ENCODE results near the gene MAPRE3.

The MAPRE3 gene

DNA sequence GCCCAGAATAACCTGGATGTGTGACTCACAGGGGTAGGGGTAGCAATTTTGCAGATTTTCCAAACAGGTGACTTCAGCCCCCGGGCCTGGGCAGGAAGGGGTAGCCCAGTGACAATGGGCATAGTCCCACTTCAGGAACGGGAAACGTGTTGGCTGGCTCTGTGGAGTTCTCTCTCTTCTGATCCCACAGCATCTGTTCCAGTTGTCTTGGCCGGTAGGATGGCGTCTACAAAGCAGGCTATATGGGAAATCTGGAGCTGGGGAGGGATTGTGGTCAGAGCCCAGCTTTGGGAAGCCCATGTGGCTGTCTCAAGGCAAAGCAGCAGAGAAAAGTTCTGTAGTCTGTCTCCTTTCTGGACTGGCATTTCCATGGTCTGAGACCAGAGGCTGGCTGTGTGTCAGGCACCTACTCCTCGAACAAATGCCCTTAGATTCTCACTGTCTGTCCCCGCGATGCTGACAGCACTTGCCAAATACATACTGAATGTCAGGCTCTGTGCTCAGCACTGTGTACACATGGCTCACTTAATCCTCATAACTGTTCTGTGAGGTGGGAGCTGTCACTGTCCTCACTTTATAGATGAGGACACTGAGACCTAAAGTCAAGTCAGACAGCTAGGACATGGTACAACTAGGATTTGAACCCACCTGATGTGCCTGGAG is 44.5 kb downstream of the MAPRE3 start:
- no peak for DNase-seq (ENCODE audit: low read depth)

DNA sequence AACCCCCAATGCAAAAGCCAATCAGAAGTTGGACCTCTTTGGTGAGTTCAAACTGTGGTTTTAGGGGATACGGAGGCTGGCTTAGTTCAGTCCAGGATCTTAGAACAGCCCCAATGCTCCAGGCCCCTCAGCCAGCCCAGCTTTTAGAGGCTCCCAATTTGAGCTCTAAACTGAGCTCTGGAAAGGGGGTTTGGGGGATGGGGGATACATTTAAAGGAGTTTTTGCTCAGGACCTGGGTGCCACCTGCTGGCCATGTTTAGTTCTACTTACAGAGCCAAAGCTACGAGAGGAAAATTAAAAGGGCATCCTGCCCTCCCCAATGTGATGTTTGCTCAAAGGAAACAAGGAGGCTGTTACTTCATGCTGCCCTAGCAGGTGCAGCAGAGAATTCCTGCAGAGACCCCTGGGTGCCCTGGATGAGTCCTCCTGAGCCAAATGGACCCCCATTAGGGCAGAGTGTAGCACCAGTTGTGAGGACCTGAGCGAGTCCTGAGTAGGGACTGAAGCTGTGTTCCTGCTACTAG is 46.4 kb downstream of the MAPRE3 start:
- peak; percentile 79 for DNase-seq (ENCODE audit: low read depth)

DNA sequence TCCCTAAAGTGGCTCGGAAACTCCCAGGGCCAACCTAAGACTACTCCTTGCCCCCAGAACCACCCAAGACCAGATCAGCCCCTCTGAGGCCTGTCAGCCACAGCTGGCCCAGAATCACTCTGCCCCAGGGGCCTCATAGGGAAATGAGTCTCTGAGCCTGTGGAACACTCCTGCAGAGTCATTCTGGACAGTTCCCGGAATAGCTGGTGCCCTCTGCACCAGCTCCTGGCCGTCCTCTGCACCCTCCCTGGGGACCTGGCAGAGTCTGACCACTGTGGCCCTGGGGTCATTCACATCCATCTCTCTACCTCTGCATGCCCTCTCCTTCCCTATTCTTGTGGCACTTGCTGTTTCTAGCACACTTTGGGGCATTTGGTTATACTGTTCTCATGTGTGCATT is 47.7 kb downstream of the MAPRE3 start:
- no peak for DNase-seq (ENCODE audit: low read depth)

DNA sequence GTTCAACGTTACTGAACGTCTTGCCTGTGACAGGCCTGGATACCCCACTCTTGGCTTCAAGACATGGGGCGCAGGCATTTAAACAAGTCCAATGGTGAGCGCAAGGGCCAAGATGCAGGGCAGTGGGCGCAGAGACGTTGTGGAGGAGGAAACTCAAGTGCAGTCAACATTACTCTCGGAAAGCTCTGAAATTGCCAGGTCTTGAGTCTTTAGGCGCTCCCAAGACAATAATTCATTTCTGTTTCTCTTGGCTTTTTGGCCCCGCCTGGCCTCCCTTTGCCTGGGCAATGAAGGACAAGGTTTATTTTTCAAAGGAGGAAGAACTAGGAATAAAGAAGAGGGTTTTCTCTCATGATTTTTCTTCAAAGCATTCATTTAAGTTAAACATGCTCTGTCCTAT is 49.0 kb downstream of the MAPRE3 start:
- no peak for DNase-seq (ENCODE audit: low read depth)

DNA sequence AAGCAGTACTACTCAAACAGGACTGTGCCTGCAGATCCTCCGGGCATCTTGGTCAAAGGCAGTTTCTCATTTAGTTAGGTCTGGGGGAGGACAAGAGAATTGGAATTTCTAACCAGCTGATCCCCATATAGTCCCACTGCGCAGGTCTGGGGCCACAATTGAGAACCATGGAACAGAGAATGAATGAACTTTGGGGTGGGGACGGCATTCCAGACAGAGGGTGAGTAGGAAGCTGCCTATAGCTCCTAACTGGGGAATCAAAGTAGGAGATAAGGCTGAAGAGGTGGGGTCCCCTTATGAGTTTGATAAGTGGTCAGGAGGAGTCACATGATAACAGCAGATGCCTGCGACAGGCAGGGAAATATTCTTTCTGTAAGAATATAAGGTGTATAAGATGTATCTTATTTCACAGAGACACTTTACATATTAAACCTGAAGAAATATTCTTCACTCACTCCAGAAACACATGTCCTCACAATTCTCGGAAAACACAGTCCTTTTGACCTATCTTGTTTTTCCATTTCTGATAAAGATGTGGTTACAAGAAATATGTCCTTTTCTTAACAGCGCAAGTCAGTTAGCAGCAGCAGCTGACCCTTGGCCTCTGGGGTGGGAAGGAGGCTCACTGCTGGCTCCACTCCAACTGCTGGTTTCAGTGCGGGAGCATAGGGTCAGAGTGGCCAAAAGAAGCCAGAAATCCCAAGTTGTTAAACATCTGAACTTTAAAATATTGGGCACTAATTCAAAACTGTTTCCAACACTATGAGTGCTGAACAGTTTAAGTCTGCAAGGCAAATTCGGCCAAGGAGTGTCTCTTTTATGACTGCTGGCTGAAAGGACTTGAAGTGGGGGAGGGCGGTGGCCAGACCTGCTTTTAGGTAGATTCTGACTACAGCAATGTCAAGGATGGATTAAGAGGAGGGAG is 49.8 kb downstream of the MAPRE3 start:
- no peak for DNase-seq (ENCODE audit: low read depth)

DNA sequence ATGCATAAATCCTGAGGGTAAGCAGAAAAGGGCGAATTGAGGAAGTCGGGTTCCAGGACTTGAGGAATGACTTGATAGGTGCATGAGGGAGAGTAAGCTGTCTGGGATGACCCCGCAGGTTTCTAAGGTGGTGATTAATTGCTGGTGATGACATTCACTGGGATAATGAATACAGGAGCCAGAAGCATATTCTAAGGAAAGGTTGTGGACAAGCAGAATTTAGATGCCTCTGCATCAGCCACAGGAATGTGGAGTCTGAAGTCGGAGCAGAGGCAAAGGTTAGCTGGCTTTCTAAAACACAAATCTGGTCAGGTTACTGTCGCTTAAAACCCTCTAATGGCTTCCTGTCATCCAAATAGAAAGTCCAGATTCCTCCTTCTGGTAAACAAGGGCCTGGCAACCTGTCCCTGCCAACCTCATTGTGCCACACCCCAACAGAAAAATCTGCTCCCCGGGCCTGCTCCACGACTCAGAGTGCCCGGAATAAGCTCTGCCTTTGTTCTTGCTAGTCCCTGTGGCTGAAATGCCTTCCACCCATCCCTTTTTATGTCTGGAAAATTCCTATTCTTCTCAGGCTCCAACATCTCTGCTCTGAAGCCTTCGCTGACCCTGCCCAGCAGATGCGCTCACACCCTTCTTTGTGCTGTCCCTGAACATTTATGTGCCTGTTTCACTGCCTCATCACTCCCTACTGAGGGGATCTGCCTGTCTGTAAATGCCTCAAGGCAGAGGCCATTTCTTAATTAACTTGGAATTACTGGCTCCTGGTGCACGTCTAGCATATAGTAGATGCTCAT is 51.0 kb downstream of the MAPRE3 start:
- DNase-seq (ENCODE audit: low read depth): peak; percentile 30

DNA sequence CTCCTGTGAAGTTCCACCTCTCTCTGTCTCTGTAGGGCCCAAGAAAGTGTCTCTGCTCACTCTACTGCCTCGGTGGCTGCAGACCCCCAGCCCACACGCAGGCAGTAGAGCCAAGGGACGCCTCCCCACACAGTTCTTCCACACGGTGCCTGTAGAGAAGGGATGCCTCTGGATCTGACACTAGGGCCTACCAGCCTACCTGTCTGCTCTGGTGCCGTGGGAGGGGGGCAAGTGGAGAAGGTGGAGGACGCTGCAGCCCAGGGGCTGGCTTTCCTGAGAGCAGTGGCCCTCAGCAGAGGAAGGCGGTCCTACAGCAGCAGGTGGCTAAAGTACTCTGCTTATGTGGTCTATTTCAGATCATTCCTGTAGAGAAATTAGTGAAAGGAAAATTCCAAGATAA is 53.3 kb downstream of the MAPRE3 start:
- DNase-seq (ENCODE audit: low read depth): no peak

DNA sequence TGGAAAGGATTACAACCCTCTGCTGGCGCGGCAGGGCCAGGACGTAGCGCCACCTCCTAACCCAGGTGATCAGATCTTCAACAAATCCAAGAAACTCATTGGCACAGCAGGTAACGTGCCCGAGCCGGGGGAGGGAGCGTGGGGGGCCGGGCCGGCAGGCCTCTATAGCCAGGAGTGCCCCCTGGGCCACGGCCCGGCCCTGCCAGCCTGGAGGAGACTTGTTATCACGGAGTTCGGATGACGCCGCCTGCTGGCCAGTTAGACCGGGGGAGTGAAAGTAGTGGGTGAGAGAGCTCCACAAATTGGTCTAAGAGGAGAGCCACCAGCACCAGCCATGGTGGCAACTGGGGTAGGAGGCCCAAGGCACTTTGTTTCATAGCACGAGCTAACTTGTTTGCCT is 53.8 kb downstream of the MAPRE3 start:
- no peak for DNase-seq (ENCODE audit: low read depth)

DNA sequence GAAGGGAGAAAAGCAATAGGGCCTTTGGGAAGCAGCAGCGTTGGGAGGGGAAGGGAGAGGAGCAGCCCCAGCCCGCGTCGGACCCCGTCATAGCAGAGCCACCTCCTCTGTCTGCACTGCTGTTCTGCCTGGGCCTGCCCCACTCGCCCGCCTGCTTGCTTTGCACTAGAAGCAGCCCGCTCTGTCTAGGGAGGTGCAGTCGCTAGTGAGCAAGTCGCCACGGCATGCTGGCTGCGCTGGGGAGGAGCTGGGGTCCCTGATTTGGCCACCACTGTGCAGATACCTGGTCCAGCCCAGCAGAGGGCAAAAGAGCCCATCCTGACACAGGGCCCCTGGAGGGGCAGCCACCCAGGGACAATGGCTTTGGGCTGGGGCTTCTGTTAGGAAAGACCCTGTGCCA is 54.4 kb downstream of the MAPRE3 start:
- no peak for DNase-seq (ENCODE audit: low read depth)

DNA sequence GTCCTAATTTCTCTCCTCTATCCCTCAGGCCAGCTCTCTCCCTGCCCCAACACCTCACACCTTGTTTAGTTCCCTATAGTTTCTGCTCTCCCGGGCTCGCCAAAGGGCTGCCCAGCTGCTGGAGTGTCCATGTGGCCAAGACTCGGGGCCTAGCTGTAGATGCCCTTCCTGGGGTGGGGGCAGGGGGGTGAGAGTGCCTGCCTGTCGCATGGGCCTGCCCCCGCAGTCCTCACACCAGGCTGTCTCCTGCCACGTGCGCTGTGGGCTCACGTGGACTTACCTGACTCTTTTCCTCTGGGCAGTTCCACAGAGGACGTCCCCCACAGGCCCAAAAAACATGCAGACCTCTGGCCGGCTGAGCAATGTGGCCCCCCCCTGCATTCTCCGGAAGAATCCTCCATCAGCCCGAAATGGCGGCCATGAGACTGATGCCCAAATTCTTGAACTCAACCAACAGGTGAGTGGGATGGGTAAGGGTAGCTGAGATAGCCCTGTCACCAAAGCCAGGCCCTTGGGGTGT is 54.9 kb downstream of the MAPRE3 start:
- no peak for DNase-seq (ENCODE audit: low read depth)

DNA sequence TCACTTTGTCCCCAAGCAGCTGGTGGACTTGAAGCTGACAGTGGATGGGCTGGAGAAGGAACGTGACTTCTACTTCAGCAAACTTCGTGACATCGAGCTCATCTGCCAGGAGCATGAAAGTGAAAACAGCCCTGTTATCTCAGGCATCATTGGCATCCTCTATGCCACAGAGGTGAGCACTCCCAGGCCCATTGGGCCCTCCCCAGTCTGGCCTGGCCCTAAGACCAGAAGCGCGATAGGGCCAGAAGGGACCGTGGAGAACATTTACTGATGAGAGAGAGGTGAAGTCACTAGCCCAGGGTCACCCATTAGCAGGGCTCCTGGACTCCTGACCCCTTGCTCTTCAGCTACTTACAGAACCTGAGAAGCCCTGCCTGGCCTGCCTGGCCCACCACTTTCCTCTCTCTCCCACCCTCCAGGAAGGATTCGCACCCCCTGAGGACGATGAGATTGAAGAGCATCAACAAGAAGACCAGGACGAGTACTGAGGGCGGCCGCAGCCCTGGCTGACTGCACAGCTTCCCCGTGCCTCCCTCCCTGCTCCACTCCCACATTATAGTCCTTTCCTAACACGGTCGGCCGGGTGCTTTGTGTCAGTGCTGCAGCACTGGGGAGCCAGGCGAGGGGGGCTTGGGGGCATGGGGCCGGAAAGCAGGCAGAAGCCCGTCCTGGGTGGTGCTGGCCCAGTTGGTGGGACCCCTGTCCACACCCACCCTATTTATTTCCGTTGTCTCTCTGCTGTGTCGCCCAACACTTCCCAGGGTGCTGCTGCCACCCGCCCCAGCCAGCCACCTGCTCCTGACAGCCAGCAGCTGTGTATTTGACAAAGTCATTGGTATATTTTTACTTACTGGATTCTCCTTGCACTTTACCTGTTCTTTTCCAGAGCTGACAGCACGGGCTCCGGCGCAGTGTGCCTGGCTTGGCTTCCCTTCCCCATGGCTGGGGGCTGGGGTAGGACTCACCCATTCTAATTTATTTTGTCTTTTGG is 55.7 kb downstream of the MAPRE3 start:
- no peak for DNase-seq (ENCODE audit: low read depth)

DNA sequence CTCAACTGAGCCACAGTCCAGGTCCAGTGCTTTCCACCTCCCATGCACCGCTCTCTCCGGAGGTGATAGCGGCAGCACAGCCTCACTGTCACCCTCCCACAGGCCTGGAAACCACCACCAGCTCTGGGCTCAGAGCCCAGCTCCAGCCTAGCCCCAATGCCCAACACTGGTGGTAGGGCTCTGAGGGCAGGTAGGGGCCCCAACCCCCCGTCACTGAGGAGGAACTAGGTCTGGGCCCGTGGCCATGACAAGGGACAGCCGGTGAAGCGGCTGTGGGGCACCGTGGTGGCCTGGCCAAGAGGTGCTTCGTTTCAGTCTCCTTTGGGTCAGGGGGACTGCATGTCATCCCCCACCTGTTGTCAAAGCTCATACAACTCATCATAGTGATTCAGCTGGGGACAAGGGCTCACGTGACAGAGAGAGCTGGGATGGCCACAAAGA is 56.8 kb downstream of the MAPRE3 start:
- DNase-seq (ENCODE audit: low read depth): no peak

DNA sequence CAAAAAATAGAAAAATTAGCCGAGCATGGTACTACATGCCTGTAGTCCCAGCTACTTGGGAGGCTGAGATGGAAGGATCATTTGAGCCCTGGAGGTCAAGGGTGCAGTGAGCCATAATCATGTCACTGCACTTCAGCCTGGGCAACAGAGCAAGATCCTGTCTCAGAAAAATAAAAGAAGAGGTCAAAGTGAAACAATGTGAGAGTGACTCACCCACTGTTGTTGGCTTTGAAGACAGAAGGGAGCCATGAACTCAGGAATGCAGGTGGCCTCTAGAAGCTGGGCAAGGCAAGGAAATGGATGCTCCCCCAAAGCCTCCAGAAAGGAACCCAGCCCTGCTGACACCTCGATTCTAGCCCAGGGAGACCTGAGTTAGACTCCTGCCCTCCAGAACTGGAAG is 58.6 kb downstream of the MAPRE3 start:
- DNase-seq (ENCODE audit: low read depth): no peak

DNA sequence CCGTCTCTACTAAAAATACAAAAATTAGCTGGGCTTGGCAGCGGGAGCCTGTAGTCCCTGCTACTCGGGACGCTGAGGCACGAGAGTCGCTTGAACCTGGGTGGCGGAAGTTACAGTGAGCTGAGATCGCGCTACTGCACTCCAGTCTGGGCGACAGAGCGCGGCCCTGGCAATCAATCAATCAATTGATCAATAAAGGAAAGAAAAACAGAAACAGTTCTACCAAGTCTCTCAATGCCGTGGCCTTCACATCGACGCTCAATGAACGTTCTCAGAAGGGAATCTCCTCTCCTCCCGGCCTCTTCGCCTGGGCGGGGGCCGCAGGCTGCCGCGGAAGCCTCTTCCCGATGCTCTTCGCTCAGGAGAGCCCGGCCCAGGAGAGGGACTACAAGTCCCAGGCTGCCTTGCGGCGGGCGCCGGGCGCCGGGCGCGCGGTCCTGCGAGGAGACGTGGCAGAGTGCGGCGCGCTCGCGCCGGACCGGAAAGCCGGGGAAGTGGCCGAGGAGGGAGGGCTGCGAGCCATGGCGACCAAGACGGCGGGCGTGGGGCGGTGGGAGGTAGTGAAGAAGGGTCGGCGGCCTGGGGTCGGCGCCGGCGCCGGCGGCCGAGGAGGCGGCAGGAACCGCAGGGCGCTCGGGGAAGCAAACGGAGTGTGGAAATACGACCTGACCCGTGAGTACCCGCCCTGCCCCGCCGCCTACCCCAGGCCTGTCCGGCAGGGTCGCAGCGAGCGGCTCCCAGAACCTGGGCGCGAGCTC is 62.2 kb downstream of the MAPRE3 start, which contains the start of gene TMEM214:
Gene TMEM214 (plus strand): TSS at position 471 of the 758 bp plus-strand sequence. CDS start 51 bp downstream, at position 522.
- DNase-seq (ENCODE audit: low read depth): peak; percentile 91

DNA sequence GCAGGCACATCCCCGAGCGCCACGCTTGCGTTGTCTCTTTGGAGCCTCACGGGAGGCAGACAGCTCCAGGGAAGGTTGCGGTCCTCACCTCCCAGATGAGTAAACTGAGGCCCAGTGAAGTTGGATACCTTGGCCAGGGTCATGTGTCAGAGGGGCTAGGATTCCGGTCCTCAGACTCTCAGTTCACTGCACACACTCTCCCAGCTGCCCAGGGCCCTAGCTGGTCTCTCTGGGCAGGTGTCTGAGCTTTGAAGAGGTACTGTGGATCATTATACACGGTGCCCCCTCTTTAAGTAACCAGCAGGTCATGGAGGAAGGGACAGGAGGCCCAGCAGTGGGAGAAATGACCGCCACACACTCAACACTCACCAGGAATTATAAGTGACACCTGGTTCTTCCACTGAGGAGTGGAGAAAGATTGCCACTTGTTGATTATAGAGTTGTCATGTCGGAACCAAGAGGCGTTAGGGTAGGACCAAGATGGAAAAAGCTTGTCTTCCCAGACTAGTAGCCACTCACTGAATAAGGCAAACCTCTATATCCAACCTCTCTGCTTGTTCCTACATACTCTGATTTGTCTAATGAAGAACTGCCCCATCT is 62.9 kb downstream of the MAPRE3 start:
- peak; percentile 13 for DNase-seq (ENCODE audit: low read depth)

DNA sequence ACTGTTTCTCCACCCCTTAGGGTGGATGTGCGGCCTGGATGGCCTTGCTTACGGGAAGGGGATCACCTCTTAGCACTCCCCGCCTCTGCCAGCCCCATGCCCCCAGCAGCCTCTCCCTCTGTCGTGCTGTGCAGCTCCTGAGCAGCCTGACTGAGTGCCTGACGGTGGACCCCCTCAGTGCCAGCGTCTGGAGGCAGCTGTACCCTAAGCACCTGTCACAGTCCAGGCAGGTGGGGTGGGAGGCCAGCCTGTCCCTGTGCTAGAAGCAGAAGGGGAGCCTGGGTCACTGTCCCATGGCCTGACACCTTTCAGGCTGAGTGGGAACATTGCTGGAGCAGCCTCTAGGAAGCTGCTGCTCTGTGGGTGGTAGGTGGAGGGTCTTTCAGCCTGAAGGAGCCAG is 67.6 kb downstream of the MAPRE3 start:
- no peak for DNase-seq (ENCODE audit: low read depth)

DNA sequence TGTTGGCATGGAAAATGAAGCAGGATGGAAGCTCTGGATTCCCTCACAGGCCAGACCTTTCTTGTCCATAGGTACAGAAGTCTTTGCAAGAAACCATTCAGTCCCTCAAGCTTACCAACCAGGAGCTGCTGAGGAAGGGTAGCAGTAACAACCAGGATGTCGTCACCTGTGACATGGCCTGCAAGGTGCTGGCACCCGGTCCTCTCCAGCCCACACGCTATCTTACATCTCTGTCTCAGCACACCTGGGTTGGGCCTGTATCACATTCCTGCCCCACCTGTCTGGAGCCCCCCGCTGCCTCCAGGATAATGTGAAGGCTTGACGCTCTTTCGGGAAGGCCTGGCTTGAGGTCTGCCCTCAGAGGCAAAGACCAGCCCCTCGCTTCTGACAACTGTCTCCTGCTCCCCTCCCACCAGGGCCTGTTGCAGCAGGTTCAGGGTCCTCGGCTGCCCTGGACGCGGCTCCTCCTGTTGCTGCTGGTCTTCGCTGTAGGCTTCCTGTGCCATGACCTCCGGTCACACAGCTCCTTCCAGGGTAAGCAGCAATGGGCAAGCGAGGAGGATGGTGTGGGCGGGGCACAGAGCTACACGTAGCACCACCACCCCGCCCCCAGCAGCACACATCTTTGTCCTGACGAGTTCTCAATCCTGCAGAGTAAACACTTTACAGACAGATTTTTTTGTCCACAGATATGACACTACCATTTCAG is 68.3 kb downstream of the MAPRE3 start:
- no peak for DNase-seq (ENCODE audit: low read depth)

DNA sequence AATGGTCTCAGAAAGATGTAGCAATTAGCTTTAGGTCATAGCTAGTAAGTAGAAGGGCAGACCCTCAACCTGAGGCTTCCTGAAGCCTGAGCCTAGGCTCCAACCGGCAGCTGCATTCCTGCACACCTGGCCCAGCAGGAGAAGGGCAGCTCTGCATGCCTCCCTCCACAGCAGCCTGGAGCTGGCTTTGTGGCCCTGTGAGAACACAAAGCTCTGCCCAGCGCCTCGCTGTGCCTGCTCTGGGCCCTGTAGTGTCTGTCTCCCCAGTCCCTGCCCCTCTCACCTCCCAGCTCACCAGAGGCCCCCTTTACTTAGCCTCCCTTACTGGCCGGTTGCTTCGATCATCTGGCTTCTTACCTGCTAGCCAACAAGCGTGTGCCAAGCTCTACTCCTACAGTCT is 69.0 kb downstream of the MAPRE3 start:
- DNase-seq (ENCODE audit: low read depth): no peak

DNA sequence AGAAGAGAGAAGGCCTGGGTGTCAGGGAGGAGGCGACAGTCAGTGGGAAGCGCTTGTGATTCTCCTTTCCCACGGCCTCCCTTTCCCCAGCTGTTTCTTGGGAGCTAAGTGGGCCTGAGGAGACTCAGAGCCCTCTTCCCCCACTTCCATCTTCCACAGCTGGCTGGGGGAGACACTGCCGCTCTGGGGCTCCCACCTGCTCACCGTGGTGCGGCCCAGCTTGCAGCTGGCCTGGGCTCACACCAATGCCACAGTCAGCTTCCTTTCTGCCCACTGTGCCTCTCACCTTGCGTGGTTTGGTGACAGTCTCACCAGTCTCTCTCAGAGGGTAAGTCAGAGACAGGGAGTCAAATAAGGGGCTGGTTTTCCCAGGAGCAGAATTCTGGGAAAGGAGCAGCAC is 69.4 kb downstream of the MAPRE3 start:
- DNase-seq (ENCODE audit: low read depth): no peak
